ENCODE results near the gene GNL1.

Gene GNL1

GRCh38 chr6:30543821-30544220 lies 12.5 kb downstream of the GNL1 start:
- DNase-seq (ENCODE audit: extremely low spot score), result no peak
- CTCF ChIA-PET, result interaction anchor here (0.7 to 12.5 kb wide), 20 partner anchors 8 to 544 kb away, joined by 3 to 278 read pairs (median 12); partner anchors contain the start of genes ABCF1, DHX16, GNL1 and PRR3
- POLR2A ChIA-PET, result no interaction called here
- TF ChIP-seq, protein P1, sequence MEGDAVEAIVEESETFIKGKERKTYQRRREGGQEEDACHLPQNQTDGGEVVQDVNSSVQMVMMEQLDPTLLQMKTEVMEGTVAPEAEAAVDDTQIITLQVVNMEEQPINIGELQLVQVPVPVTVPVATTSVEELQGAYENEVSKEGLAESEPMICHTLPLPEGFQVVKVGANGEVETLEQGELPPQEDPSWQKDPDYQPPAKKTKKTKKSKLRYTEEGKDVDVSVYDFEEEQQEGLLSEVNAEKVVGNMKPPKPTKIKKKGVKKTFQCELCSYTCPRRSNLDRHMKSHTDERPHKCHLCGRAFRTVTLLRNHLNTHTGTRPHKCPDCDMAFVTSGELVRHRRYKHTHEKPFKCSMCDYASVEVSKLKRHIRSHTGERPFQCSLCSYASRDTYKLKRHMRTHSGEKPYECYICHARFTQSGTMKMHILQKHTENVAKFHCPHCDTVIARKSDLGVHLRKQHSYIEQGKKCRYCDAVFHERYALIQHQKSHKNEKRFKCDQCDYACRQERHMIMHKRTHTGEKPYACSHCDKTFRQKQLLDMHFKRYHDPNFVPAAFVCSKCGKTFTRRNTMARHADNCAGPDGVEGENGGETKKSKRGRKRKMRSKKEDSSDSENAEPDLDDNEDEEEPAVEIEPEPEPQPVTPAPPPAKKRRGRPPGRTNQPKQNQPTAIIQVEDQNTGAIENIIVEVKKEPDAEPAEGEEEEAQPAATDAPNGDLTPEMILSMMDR (IDR thresholded peaks at IDR 0.05; ENCODE audit: control extremely low read depth, extremely low read depth, low read depth, missing control alignments), result no peak

GRCh38 chr6:30542915-30543314 lies 13.4 kb downstream of the GNL1 start:
- TF ChIP-seq, protein P1 (IDR thresholded peaks at IDR 0.05; ENCODE audit: control extremely low read depth, extremely low read depth, low read depth, missing control alignments), result no peak
- DNase-seq (ENCODE audit: extremely low spot score), result no peak
- ChIA-PET CTCF (interaction anchor here (0.8 to 12.5 kb wide), 16 partner anchors 13 to 545 kb away, joined by 3 to 278 read pairs (median 18); partner anchors contain the start of genes DHX16, GNL1 and PRR3), POLR2A (no interaction called here)

DNA sequence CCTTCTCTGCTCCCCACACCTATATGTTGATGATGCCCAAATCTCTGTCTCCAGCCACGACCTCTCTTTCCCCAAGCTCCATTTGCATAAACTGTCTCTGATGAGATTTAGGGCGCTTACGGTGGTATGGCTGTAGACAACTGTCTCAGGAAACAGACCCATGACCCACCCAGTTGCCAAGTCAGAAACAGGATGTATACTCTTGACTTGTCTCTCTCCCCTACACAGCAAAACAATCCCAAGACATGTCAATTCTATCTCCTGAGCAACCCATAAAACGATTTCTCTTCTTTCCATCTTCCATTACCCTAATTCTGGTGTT lies 13.9 kb downstream of the GNL1 start:
- CTCF ChIA-PET, result interaction anchor here (0.8 to 12.5 kb wide), 25 partner anchors 9 to 545 kb away, joined by 3 to 278 read pairs (median 7); partner anchors contain the start of genes DHX16, GNL1 and PRR3
- POLR2A ChIA-PET, result no interaction called here
- no peak for DNase-seq (ENCODE audit: extremely low spot score)

DNA sequence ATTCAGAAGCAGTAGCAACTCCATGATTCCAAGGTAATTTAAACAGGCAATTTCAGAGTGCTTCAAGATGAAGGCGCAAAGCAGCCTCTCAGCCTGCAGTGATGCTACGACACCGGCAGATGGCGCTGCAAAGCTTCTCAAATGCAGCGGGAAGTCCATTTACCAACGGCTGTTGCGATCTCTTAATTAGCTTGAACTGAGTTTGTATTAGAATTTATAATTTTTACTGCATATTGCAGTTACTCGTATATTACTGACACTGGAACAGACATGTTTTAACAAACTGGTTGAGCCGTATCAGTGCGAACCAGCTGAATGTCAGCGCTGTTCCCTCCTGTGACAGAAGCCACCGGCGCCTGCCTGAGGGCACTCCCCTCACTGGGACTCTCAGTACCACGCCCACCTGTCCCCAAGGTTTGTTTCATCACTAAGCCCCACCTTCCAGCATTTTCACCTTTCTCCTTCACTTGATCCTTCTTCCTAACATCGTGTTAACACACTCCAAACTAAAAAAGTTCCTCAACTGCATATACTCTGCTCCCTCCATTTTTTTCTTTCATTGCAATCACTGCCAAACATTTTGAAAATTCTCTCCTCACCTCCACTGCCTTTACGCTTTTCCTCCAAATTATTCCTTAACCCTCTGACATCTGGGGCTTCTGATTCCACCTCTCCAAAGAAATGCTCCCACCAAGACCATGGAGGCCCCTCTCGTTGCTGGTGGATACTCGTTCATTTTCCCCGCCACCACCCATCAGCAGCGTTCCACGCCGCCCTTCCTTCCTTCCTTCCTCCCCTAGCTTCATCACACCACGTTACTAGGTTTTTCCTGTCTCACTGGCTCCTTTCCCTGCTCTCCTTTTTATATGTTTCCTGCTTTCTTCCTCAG lies 14.5 kb downstream of the GNL1 start:
- POLR2A ChIA-PET, result no interaction called here
- CTCF ChIA-PET, result interaction anchor here (0.7 to 12.5 kb wide), 54 partner anchors 9 to 588 kb away, joined by 3 to 278 read pairs (median 5); partner anchors contain the start of genes DHX16, GNL1 and PRR3
- TF ChIP-seq, protein P1 (IDR thresholded peaks at IDR 0.05; ENCODE audit: control extremely low read depth, extremely low read depth, low read depth, missing control alignments), result peak; percentile 100
- peak; percentile 74 for DNase-seq (ENCODE audit: extremely low spot score)

More for the DNA sequence above, 13.9 kb downstream of the GNL1 start:
- TF ChIP-seq, protein P1 (IDR thresholded peaks at IDR 0.05; ENCODE audit: control extremely low read depth, extremely low read depth, low read depth, missing control alignments), result no peak

GRCh38 chr6:30537931-30538330 lies 18.4 kb downstream of the GNL1 start:
- no peak for DNase-seq (ENCODE audit: extremely low spot score)
- TF ChIP-seq, protein P1 (IDR thresholded peaks at IDR 0.05; ENCODE audit: control extremely low read depth, extremely low read depth, low read depth, missing control alignments), result no peak
- POLR2A ChIA-PET, result no interaction called here
- CTCF ChIA-PET, result interaction anchor here (0.7 to 12.5 kb wide), 3 partner anchors 55 to 376 kb away, joined by 3 to 278 read pairs (median 3); partner anchors contain the start of gene VARS2

DNA sequence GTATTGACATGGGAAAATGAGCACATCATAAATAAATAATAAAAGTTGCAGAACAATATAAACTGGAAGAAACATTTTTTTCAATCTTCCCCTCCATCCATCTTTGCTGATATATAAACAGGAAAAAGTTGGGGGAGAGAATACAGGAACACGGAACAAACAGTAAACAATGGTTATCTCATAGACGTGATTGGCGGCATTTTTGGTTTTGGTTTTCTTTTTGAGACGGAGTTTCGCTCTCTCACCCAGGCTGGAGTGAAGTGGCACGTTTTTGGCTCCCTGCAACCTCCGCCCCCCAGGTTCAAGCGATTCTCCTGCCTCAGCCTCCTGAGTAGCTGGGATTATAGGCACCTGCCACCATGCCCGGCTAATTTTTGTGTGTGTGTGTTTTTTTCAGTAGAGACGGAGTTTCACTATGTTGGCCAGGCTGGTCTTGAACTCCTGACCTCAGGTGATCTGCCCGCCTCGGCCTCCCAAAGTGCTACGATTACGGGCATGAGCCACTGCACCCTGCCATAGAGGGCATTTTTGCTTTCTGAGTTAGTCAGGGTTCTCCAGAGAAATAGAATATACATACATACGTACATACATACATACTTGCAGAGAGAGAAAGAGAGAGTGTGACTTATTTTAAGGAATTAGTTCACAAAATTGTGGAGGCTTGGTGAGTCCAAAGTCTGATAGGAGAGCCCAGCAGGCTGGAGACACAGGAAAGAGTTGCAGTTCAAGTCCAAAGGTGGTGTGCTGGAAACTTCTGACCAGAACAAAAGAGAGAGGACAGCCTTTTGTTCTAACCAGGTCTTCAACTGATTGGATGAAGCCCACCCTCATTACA lies 22.6 kb downstream of the GNL1 start:
- ChIA-PET CTCF (interaction anchor here (1.4 to 7.2 kb wide), 11 partner anchors 9 to 197 kb away, joined by 3 to 160 read pairs (median 12); no protein-coding TSS in a partner anchor), POLR2A (interaction anchor here (0.6 to 1.4 kb wide), 2 partner anchors 40 to 41 kb away, joined by 3 to 7 read pairs; no protein-coding TSS in a partner anchor)
- DNase-seq (ENCODE audit: extremely low spot score), result no peak
- TF ChIP-seq, protein P1 (IDR thresholded peaks at IDR 0.05; ENCODE audit: control extremely low read depth, extremely low read depth, low read depth, missing control alignments), result no peak

Measured in GM10248 (cell line).